H1 (cell line): ENCODE data around the gene IL26. TPM values are rescaled to one million over a fixed set of nuclear protein-coding genes. Genes with fewer than 3 reads are reported as not detected.

Source experiments
- CTBP2 ChIP-seq: IDR thresholded peaks from 2 replicates; pipeline ENCODE4 v1.7.0; 2011; ENCODE audit warnings: borderline replicate concordance, mild to moderate bottlenecking, moderate library complexity, mixed read lengths, low read length; ENCODE audit not compliant: insufficient read depth, insufficient read length
- HDAC2 ChIP-seq, 2 experiments: fragments of 300-600 bp in 1 of 2; sonication (generic) in 1 of 2; IDR thresholded peaks; 2 replicates each; pipeline ENCODE4 v1.6.1; 2011 to 2012; ENCODE audit warnings: low read depth in 2 of 2, low read length in 2 of 2, mild to moderate bottlenecking in 2 of 2, moderate library complexity in 2 of 2, borderline replicate concordance in 1 of 2, inconsistent platforms in 1 of 2
- JUND ChIP-seq: IDR thresholded peaks from 2 replicates; pipeline ENCODE4 v1.6.1; 2011; ENCODE audit warnings: mild to moderate bottlenecking, improper control_type of control experiment, low read length
- POLR2A ChIP-seq, 2 experiments: IDR thresholded peaks; 1 replicate in 1 of 2; 2 replicates in 1 of 2; pipeline ENCODE4 v1.6.1; 2011; ENCODE audit warnings: low read depth in 2 of 2, low read length in 2 of 2, mild to moderate bottlenecking in 2 of 2; ENCODE audit errors: control extremely low read depth in 1 of 2
- POU5F1 ChIP-seq: IDR thresholded peaks from 2 replicates; pipeline ENCODE4 v1.6.1; 2011; ENCODE audit warnings: low read depth, mild to moderate bottlenecking, low read length, moderate library complexity
- RAD21 ChIP-seq, 2 experiments: IDR thresholded peaks in 1 of 2; conservative IDR thresholded peaks in 1 of 2; 2 replicates each; pipeline ENCODE4 v1.6.1; 2011; ENCODE audit warnings: low read depth in 2 of 2, low read length in 2 of 2, improper control_type of control experiment in 1 of 2, inconsistent platforms in 1 of 2, mild to moderate bottlenecking in 1 of 2, moderate library complexity in 1 of 2
- SRF ChIP-seq: IDR thresholded peaks from 2 replicates; pipeline ENCODE4 v1.6.1; 2011; ENCODE audit warnings: mild to moderate bottlenecking, low read depth, low read length, moderate library complexity
- TAF7 ChIP-seq: optimal IDR thresholded peaks from 2 replicates; pipeline ENCODE3; 2011; ENCODE audit warnings: low read depth, mild to moderate bottlenecking, inconsistent platforms, low read length, moderate library complexity, borderline replicate concordance
- TEAD4 ChIP-seq: IDR thresholded peaks from 2 replicates; pipeline ENCODE4 v1.6.1; 2012; ENCODE audit warnings: low read depth, low read length, inconsistent platforms, mixed read lengths
- polyA plus RNA-seq, 7 experiments: library from polyadenylated mRNA; depleted of rRNA in 3 of 7; stranded (reverse) in 5 of 7; unstranded in 2 of 7; fragments of >200 nt in 5 of 7; fragments of 200-250 nt in 2 of 7; gene quantifications; 1 replicate in 5 of 7; 2 replicates in 1 of 7; 4 replicates in 1 of 7; pipeline versions ENCODE4 v1.2.1 to v1.2.3, GENCODE V29; 2011 to 2013; ENCODE audit warnings: missing spikeins in 2 of 7, mixed read lengths in 2 of 7
- total RNA-seq: library from RNA; stranded (reverse); fragmentation: NEBNext Ultra II Directional; extraction: Animal tissue kit (Norgen Biotek cat#: 25700); gene quantifications from 2 replicates; pipeline ENCODE4 v1.2.1, GENCODE V29; 2021

Gene IL26
- total and polyA plus RNA-seq, 2 of the 8 experiments (the other 6 are each of a cell fraction or from before 2014, with no cell fraction given), result not detected

- TF ChIP-seq POU5F1, result no peak
- TF ChIP-seq RAD21 (IDR thresholded peaks at IDR 0.05 in 1 of 2, conservative IDR thresholded peaks at IDR 0.05 in 1 of 2; ENCODE audit: low read depth in 2 of 2, low read length in 2 of 2), result no peak
- TF ChIP-seq SRF, result no peak
- no peak for TF ChIP-seq CTBP2
- TF ChIP-seq POLR2A (IDR thresholded peaks at IDR 0.05; ENCODE audit: control extremely low read depth in 1 of 2, low read depth in 2 of 2, low read length in 2 of 2), result no peak
- no peak for TF ChIP-seq TAF7
- TF ChIP-seq HDAC2 (IDR thresholded peaks at IDR 0.05; ENCODE audit: borderline replicate concordance in 1 of 2, low read depth in 2 of 2, low read length in 2 of 2), result no peak
- TF ChIP-seq TEAD4, result no peak
- TF ChIP-seq JUND, result no peak
- TF ChIP-seq, all 59 proteins: peak for 0
Observed at GRCh38 chr12:68206446-68206845, 19.2 kb downstream of the IL26 start (continued).
